Measurements from ENCODE around the gene RDH16.
"Not testable (repeated sequence)": the region's sequence is repeated elsewhere in the genome, so short reads cannot be mapped to it uniquely, and the experiment has no call there.

The RDH16 gene

GRCh38 chr12:56941299-56942017, 15.9 kb downstream of the RDH16 start:
- TF ChIP-seq POLR2AphosphoS5 (IDR thresholded peaks at IDR 0.05; ENCODE audit: low read depth, low read length) (no peak), POLR2A (IDR thresholded peaks at IDR 0.05; ENCODE audit: low read depth, low read length) (no peak), TAF1 (IDR thresholded peaks at IDR 0.05; ENCODE audit: borderline replicate concordance, low read depth, low read length) (no peak)
- DNase-seq (ENCODE audit: insufficient read length) = no peak
- no peak for FAIRE-seq

DNA sequence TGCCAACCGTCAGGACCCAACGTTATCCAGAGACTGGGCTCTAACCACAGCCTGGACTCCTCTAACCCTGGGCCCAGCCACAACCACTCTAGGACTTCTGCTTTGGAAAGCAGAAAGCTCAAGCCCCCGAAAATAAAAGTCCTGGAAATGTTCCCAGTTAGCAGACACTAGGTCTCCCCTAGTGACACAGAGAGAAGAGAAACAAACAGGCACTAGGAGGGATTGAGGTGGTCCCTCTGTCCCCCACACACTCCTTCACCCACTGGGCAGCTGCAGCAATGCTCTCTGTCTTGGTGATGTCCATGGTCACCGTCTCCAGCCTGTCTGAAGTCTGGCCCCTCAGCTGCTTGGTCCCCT, 16.5 kb downstream of the RDH16 start:
- FAIRE-seq; DNase-seq (ENCODE audit: insufficient read length): not testable (repeated sequence)

- FAIRE-seq (no peak), DNase-seq (ENCODE audit: insufficient read length) (no peak)
- TF ChIP-seq POLR2A (IDR thresholded peaks at IDR 0.05; ENCODE audit: low read depth, low read length) (no peak), TAF1 (IDR thresholded peaks at IDR 0.05; ENCODE audit: borderline replicate concordance, low read depth, low read length) (no peak), POLR2AphosphoS5 (IDR thresholded peaks at IDR 0.05; ENCODE audit: low read depth, low read length) (no peak)
Observed at GRCh38 chr12:56935752-56936151, 21.7 kb downstream of the RDH16 start.

DNA sequence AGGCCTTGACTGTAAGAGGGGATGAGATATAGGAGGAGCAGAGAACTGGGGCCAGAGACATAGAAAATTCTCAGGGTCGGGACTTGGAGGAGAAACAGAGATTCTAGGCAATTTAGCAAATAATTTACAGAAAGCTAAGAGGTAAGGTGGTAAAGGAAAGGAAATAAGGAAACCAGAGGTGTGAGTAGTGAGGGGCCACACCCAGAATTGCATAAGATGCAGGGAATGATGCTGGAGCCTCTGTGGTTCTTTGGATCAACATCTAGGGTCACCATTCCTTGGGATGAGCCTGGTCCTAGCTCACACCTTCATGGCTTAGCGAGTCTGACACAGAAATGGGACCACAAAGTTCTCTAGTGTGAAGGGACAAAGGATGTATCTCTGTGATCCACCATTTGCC, 22.3 kb downstream of the RDH16 start:
- DNase-seq (ENCODE audit: insufficient read length) = no peak
- TF ChIP-seq POLR2A (IDR thresholded peaks at IDR 0.05; ENCODE audit: low read depth, low read length) = no peak
- TF ChIP-seq TAF1 (IDR thresholded peaks at IDR 0.05; ENCODE audit: borderline replicate concordance, low read depth, low read length) = no peak
- no peak for TF ChIP-seq POLR2AphosphoS5 (IDR thresholded peaks at IDR 0.05; ENCODE audit: low read depth, low read length)
- FAIRE-seq = no peak

DNA sequence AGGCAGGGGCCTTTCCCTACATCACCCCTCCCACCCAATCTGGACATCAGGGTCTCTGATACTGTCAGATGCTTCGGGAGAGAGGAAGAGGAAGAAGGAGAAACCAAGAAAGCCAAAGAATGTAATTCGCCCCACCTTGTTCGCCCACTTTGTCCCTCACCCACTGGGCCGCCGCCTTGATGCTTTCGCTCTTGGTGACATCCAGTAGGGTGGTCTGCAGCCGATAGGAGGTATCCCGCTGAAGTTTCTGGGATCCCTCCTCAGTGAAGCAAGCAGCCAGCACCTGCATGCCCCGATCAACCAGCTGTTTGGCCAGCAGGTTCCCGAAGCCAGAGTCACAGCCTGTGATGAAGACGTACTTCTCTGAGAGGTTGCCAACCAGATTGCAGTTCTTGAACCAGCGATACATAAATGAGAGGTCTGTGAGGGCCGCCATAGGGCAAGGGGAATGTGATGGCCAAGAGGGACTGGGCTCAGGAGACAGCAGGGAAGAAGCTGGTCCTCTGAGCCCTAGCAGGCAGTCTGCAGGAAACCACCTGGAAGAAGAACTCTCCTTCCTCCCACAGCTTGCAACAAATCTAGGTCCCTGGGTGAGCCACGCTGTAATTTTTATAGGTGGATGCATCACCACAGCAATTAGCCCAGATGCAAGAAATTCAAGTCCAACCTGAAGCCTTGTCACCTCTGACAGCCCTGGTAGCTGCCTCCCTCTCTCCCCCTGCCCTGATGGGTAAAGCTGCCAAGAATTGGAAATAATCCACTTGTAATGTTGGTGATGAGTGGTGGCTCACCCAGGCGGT, 23.4 kb downstream of the RDH16 start, which contains the start of gene SDR9C7:
SDR9C7 (minus strand) TSS at position 583 of the 800 bp plus-strand sequence; CDS start at position 436, 147 bp downstream.
- DNase-seq (ENCODE audit: insufficient read length) (no peak), FAIRE-seq (no peak)
- TF ChIP-seq TAF1 (IDR thresholded peaks at IDR 0.05; ENCODE audit: borderline replicate concordance, low read depth, low read length) = no peak

DNA sequence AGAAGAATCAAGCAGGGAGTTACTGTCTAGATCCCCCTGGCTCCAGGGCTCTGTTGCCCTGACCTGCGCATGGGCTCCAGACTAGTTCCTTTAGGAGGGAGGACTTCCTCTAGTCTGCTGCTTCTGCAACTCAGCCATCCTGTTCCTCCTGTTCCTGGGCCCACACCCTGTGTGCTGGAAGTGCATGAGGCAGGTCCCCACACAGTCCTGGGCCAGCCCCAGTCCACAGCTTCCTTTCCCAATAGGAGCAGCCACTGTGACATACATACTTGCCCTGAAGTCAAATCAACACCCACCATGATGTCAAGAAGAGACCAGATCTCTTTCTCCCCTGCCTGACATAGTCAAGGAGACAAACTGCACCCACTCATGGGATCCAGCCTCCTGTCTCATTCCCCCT, 24.5 kb downstream of the RDH16 start:
- no peak for FAIRE-seq
- no peak for DNase-seq (ENCODE audit: insufficient read length)

GRCh38 chr12:56932146-56932545, 25.3 kb downstream of the RDH16 start:
- no peak for DNase-seq (ENCODE audit: insufficient read length)
- FAIRE-seq = no peak

More for the DNA sequence above, 24.5 kb downstream of the RDH16 start:
- TF ChIP-seq POLR2A (IDR thresholded peaks at IDR 0.05; ENCODE audit: low read depth, low read length) = no peak
- no peak for TF ChIP-seq POLR2AphosphoS5 (IDR thresholded peaks at IDR 0.05; ENCODE audit: low read depth, low read length)
- no peak for TF ChIP-seq TAF1 (IDR thresholded peaks at IDR 0.05; ENCODE audit: borderline replicate concordance, low read depth, low read length)

GRCh38 chr12:56931474-56931978, 25.9 kb downstream of the RDH16 start:
- TF ChIP-seq TAF1 (IDR thresholded peaks at IDR 0.05; ENCODE audit: borderline replicate concordance, low read depth, low read length) (no peak), POLR2AphosphoS5 (IDR thresholded peaks at IDR 0.05; ENCODE audit: low read depth, low read length) (no peak), POLR2A (IDR thresholded peaks at IDR 0.05; ENCODE audit: low read depth, low read length) (no peak)
- FAIRE-seq = no peak

More at GRCh38 chr12:56932146-56932545, 25.3 kb downstream of the RDH16 start:
- TF ChIP-seq POLR2AphosphoS5 (IDR thresholded peaks at IDR 0.05; ENCODE audit: low read depth, low read length) (no peak), TAF1 (IDR thresholded peaks at IDR 0.05; ENCODE audit: borderline replicate concordance, low read depth, low read length) (no peak), POLR2A (IDR thresholded peaks at IDR 0.05; ENCODE audit: low read depth, low read length) (no peak)

DNA sequence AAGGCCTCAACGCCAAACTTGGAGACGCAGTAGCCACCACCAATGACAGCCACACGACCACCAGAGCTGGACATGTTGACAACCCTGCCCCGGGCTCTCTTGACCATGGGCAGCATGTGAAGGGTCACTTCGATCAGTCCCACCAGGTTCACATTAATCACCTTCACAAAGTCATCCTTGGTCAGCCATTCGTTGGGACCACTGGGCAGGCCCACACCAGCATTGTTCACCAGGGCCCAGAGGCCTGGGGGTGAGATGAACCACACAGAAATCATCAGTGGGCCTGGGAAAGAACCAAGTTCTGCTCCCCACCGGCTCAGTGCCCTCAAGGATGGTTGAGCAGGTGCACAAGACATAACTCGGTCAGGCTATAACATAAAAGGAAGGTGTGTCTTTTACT, 27.2 kb downstream of the RDH16 start:
- TF ChIP-seq TAF1 (IDR thresholded peaks at IDR 0.05; ENCODE audit: borderline replicate concordance, low read depth, low read length) (no peak), POLR2A (IDR thresholded peaks at IDR 0.05; ENCODE audit: low read depth, low read length) (no peak), POLR2AphosphoS5 (IDR thresholded peaks at IDR 0.05; ENCODE audit: low read depth, low read length) (no peak)
- DNase-seq (ENCODE audit: insufficient read length) (no peak), FAIRE-seq (no peak)

More at GRCh38 chr12:56931474-56931978, 25.9 kb downstream of the RDH16 start:
- no peak for DNase-seq (ENCODE audit: insufficient read length)

DNA sequence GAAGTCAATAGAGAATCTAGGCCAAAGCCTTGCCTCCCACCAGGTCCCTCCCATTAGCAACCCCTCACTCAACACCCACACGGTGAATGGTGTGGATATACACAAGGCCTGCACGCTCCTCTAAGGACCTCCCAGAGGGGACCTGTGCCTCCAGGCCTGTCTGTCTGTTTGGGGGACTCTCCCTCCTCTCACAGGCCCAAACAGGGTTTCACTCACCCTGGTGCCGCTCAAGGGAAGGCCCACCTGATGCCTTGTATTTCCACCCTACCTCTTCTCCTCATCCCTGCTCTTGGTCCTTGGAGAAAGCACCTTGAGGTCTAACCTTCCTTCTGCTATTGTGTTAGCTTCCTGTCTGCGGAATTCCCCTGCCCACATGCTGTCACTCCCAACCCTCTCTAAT, 27.6 kb downstream of the RDH16 start:
- DNase-seq (ENCODE audit: insufficient read length) (no peak), FAIRE-seq (no peak)
- no peak for TF ChIP-seq TAF1 (IDR thresholded peaks at IDR 0.05; ENCODE audit: borderline replicate concordance, low read depth, low read length)
- TF ChIP-seq POLR2AphosphoS5 (IDR thresholded peaks at IDR 0.05; ENCODE audit: low read depth, low read length) = no peak
- no peak for TF ChIP-seq POLR2A (IDR thresholded peaks at IDR 0.05; ENCODE audit: low read depth, low read length)

- FAIRE-seq = no peak
- TF ChIP-seq POLR2AphosphoS5 (IDR thresholded peaks at IDR 0.05; ENCODE audit: low read depth, low read length) (no peak), TAF1 (IDR thresholded peaks at IDR 0.05; ENCODE audit: borderline replicate concordance, low read depth, low read length) (no peak), POLR2A (IDR thresholded peaks at IDR 0.05; ENCODE audit: low read depth, low read length) (no peak)
- DNase-seq (ENCODE audit: insufficient read length) = no peak
Observed at GRCh38 chr12:56928262-56928661, 29.1 kb downstream of the RDH16 start.

- FAIRE-seq = no peak
- DNase-seq (ENCODE audit: insufficient read length) = no peak
- TF ChIP-seq POLR2AphosphoS5 (IDR thresholded peaks at IDR 0.05; ENCODE audit: low read depth, low read length) = no peak
- TF ChIP-seq TAF1 (IDR thresholded peaks at IDR 0.05; ENCODE audit: borderline replicate concordance, low read depth, low read length) = no peak
- TF ChIP-seq POLR2A (IDR thresholded peaks at IDR 0.05; ENCODE audit: low read depth, low read length) = no peak
Observed at GRCh38 chr12:56927281-56927680, 30.1 kb downstream of the RDH16 start.
